ENCODE measurements around the gene JMJD7. TPM values are rescaled to one million over a fixed set of nuclear protein-coding genes. Genes with fewer than 3 reads are reported as not detected.

The JMJD7 gene
- total and polyA plus RNA-seq, 9 donors, result 5.1 to 11.1 (median 8.2) TPM

GRCh38 chr15:41839781-41840491 lies 12.0 kb downstream of the JMJD7 start:
- H3K27me3 ChIP-seq (ENCODE audit: control insufficient read depth, insufficient read depth, low read length), result no peaks in the 10 kb centered on the region
- DNase-seq, result no peak
- H3K27ac ChIP-seq (ENCODE audit: low read length), result no peak overlapping the region
- no peaks in the 10 kb centered on the region for H3K9me3 ChIP-seq (replicated peaks; ENCODE audit: control insufficient read depth, low read depth, low read length)
- 74% methylated on average over 8 of the region's 16 CpGs for WGBS (ENCODE audit: insufficient coverage)
- no peak overlapping the region for H3K4me3 ChIP-seq (ENCODE audit: low read length)
- H3K4me1 ChIP-seq (ENCODE audit: control insufficient read depth, insufficient read depth, low read length), result peaks cover 41% of the 10 kb centered on the region
- H3K36me3 ChIP-seq (ENCODE audit: control insufficient read depth, insufficient read depth, low read length), result peaks cover 67% of the 10 kb centered on the region

GRCh38 chr15:41840673-41841072 lies 12.8 kb downstream of the JMJD7 start:
- H3K9me3 ChIP-seq (replicated peaks; ENCODE audit: control insufficient read depth, low read depth, low read length), result no peaks in the 10 kb centered on the region
- H3K27me3 ChIP-seq (ENCODE audit: control insufficient read depth, insufficient read depth, low read length), result no peaks in the 10 kb centered on the region
- no peak overlapping the region for H3K4me3 ChIP-seq (ENCODE audit: low read length)
- H3K36me3 ChIP-seq (ENCODE audit: control insufficient read depth, insufficient read depth, low read length), result peaks cover 68% of the 10 kb centered on the region
- peaks cover 40% of the 10 kb centered on the region for H3K4me1 ChIP-seq (ENCODE audit: control insufficient read depth, insufficient read depth, low read length)
- no peak for DNase-seq
- 85% methylated on average over 11 of the region's 15 CpGs for WGBS (ENCODE audit: insufficient coverage)
- H3K27ac ChIP-seq (ENCODE audit: low read length), result no peak overlapping the region

GRCh38 chr15:41841131-41841530 lies 13.2 kb downstream of the JMJD7 start:
- Histone ChIP-seq H3K36me3 (ENCODE audit: control insufficient read depth, insufficient read depth, low read length) (peaks cover 68% of the 10 kb centered on the region), H3K27me3 (ENCODE audit: control insufficient read depth, insufficient read depth, low read length) (no peaks in the 10 kb centered on the region), H3K27ac (ENCODE audit: low read length) (no peak overlapping the region), H3K4me1 (ENCODE audit: control insufficient read depth, insufficient read depth, low read length) (peaks cover 36% of the 10 kb centered on the region), H3K9me3 (replicated peaks; ENCODE audit: control insufficient read depth, low read depth, low read length) (no peaks in the 10 kb centered on the region), H3K4me3 (ENCODE audit: low read length) (no peak overlapping the region)
- no peak for DNase-seq
- 81% methylated on average over 9 of the region's 10 CpGs for WGBS (ENCODE audit: insufficient coverage)

- H3K9me3 ChIP-seq (replicated peaks; ENCODE audit: control insufficient read depth, low read depth, low read length), result no peaks in the 10 kb centered on the region
- peaks cover 25% of the 10 kb centered on the region for H3K4me1 ChIP-seq (ENCODE audit: control insufficient read depth, insufficient read depth, low read length)
- H3K36me3 ChIP-seq (ENCODE audit: control insufficient read depth, insufficient read depth, low read length), result peaks cover 68% of the 10 kb centered on the region
- no peak overlapping the region for H3K4me3 ChIP-seq (ENCODE audit: low read length)
- no peaks in the 10 kb centered on the region for H3K27me3 ChIP-seq (ENCODE audit: control insufficient read depth, insufficient read depth, low read length)
- no peak for DNase-seq
- no peak overlapping the region for H3K27ac ChIP-seq (ENCODE audit: low read length)
- WGBS (ENCODE audit: insufficient coverage), result 56% methylated on average over 9 of the region's 12 CpGs
Observed at GRCh38 chr15:41842229-41842628, 14.3 kb downstream of the JMJD7 start.

- DNase-seq, result no peak
- Histone ChIP-seq H3K4me1 (ENCODE audit: control insufficient read depth, insufficient read depth, low read length) (peaks cover 13% of the 10 kb centered on the region), H3K27me3 (ENCODE audit: control insufficient read depth, insufficient read depth, low read length) (no peaks in the 10 kb centered on the region), H3K27ac (ENCODE audit: low read length) (no peak overlapping the region), H3K4me3 (ENCODE audit: low read length) (no peak overlapping the region), H3K36me3 (ENCODE audit: control insufficient read depth, insufficient read depth, low read length) (peaks cover 80% of the 10 kb centered on the region), H3K9me3 (replicated peaks; ENCODE audit: control insufficient read depth, low read depth, low read length) (no peaks in the 10 kb centered on the region)
- WGBS (ENCODE audit: insufficient coverage), result 78% methylated on average over 4 of the region's 10 CpGs
Observed at GRCh38 chr15:41843571-41843970, 15.7 kb downstream of the JMJD7 start.

- Histone ChIP-seq H3K27ac (ENCODE audit: low read length) (no peak overlapping the region), H3K36me3 (ENCODE audit: control insufficient read depth, insufficient read depth, low read length) (peaks cover 89% of the 10 kb centered on the region), H3K4me1 (ENCODE audit: control insufficient read depth, insufficient read depth, low read length) (peaks cover under 1% of the 10 kb centered on the region), H3K4me3 (ENCODE audit: low read length) (no peak overlapping the region), H3K27me3 (ENCODE audit: control insufficient read depth, insufficient read depth, low read length) (no peaks in the 10 kb centered on the region), H3K9me3 (replicated peaks; ENCODE audit: control insufficient read depth, low read depth, low read length) (no peaks in the 10 kb centered on the region)
- DNase-seq, result no peak
- WGBS (ENCODE audit: insufficient coverage), result 84% methylated on average over 12 of the region's 12 CpGs
Observed at GRCh38 chr15:41844814-41845213, 16.9 kb downstream of the JMJD7 start.

- Histone ChIP-seq H3K4me1 (ENCODE audit: control insufficient read depth, insufficient read depth, low read length) (no peaks in the 10 kb centered on the region), H3K9me3 (replicated peaks; ENCODE audit: control insufficient read depth, low read depth, low read length) (no peaks in the 10 kb centered on the region), H3K36me3 (ENCODE audit: control insufficient read depth, insufficient read depth, low read length) (peaks cover 70% of the 10 kb centered on the region), H3K4me3 (ENCODE audit: low read length) (no peak overlapping the region), H3K27ac (ENCODE audit: low read length) (no peak overlapping the region), H3K27me3 (ENCODE audit: control insufficient read depth, insufficient read depth, low read length) (peaks cover 3% of the 10 kb centered on the region)
- WGBS (ENCODE audit: insufficient coverage), result 82% methylated on average over 14 of the region's 14 CpGs
- no peak for DNase-seq
Observed at GRCh38 chr15:41847206-41847605, 19.3 kb downstream of the JMJD7 start.

- H3K27me3 ChIP-seq (ENCODE audit: control insufficient read depth, insufficient read depth, low read length), result peaks cover 3% of the 10 kb centered on the region
- peaks cover 64% of the 10 kb centered on the region for H3K36me3 ChIP-seq (ENCODE audit: control insufficient read depth, insufficient read depth, low read length)
- H3K9me3 ChIP-seq (replicated peaks; ENCODE audit: control insufficient read depth, low read depth, low read length), result no peaks in the 10 kb centered on the region
- WGBS (ENCODE audit: insufficient coverage), result 91% methylated on average over 7 of the region's 9 CpGs
- peaks cover 2% of the 10 kb centered on the region for H3K4me1 ChIP-seq (ENCODE audit: control insufficient read depth, insufficient read depth, low read length)
- no peak for DNase-seq
- H3K4me3 ChIP-seq (ENCODE audit: low read length), result no peak overlapping the region
- H3K27ac ChIP-seq (ENCODE audit: low read length), result no peak overlapping the region
Observed at GRCh38 chr15:41847981-41848380, 20.1 kb downstream of the JMJD7 start.

- Histone ChIP-seq H3K4me3 (ENCODE audit: low read length) (no peak overlapping the region), H3K36me3 (ENCODE audit: control insufficient read depth, insufficient read depth, low read length) (peaks cover 58% of the 10 kb centered on the region), H3K27ac (ENCODE audit: low read length) (no peak overlapping the region), H3K4me1 (ENCODE audit: control insufficient read depth, insufficient read depth, low read length) (peaks cover 8% of the 10 kb centered on the region), H3K27me3 (ENCODE audit: control insufficient read depth, insufficient read depth, low read length) (peaks cover 3% of the 10 kb centered on the region), H3K9me3 (replicated peaks; ENCODE audit: control insufficient read depth, low read depth, low read length) (no peaks in the 10 kb centered on the region)
- 64% methylated on average over 3 of the region's 10 CpGs for WGBS (ENCODE audit: insufficient coverage)
- DNase-seq, result no peak
Observed at GRCh38 chr15:41848631-41849030, 20.7 kb downstream of the JMJD7 start.

- H3K27me3 ChIP-seq (ENCODE audit: control insufficient read depth, insufficient read depth, low read length), result peaks cover 3% of the 10 kb centered on the region
- 58% methylated on average over 2 of the region's 6 CpGs for WGBS (ENCODE audit: insufficient coverage)
- H3K4me1 ChIP-seq (ENCODE audit: control insufficient read depth, insufficient read depth, low read length), result peaks cover 13% of the 10 kb centered on the region
- H3K27ac ChIP-seq (ENCODE audit: low read length), result no peak overlapping the region
- H3K9me3 ChIP-seq (replicated peaks; ENCODE audit: control insufficient read depth, low read depth, low read length), result no peaks in the 10 kb centered on the region
- no peak overlapping the region for H3K4me3 ChIP-seq (ENCODE audit: low read length)
- H3K36me3 ChIP-seq (ENCODE audit: control insufficient read depth, insufficient read depth, low read length), result peaks cover 53% of the 10 kb centered on the region
- no peak for DNase-seq
Observed at GRCh38 chr15:41849204-41849603, 21.3 kb downstream of the JMJD7 start.

GRCh38 chr15:41849861-41850260 lies 22.0 kb downstream of the JMJD7 start:
- Histone ChIP-seq H3K27ac (ENCODE audit: low read length) (no peak overlapping the region), H3K4me1 (ENCODE audit: control insufficient read depth, insufficient read depth, low read length) (peaks cover 19% of the 10 kb centered on the region), H3K27me3 (ENCODE audit: control insufficient read depth, insufficient read depth, low read length) (peaks cover 3% of the 10 kb centered on the region), H3K4me3 (ENCODE audit: low read length) (no peak overlapping the region), H3K9me3 (replicated peaks; ENCODE audit: control insufficient read depth, low read depth, low read length) (no peaks in the 10 kb centered on the region), H3K36me3 (ENCODE audit: control insufficient read depth, insufficient read depth, low read length) (peaks cover 46% of the 10 kb centered on the region)
- no peak for DNase-seq
- 66% methylated on average over 5 of the region's 8 CpGs for WGBS (ENCODE audit: insufficient coverage)
